Lower lobe of right lung (tissue), 2 donors: ENCODE results near the gene ARID1B. TPM values are rescaled to one million over a fixed set of nuclear protein-coding genes. Genes with fewer than 3 reads are reported as not detected.
A peak's percentile ranks its signal among the peaks of the same experiment; 100 is the strongest.

ENCODE experiments used
- ATAC-seq, 2 donors: fragments of 200-7000 bp; cut with Tn5 transposase; one replicate each; pipeline ENCODE4 v1.9.1; 2020 to 2022; ENCODE audit warnings: mild to moderate bottlenecking in 2 of 2, moderate library complexity in 2 of 2
- DNase-seq: peaks from one replicate; pipeline ENCODE4 v3.0.0-alpha.2; 2020
- H3K27ac ChIP-seq: fragments of 200-600 bp; one replicate; pipeline ENCODE4 v1.8.0; 2022
- H3K27me3 ChIP-seq: fragments of 200-600 bp; one replicate; pipeline ENCODE4 v1.8.0; 2022; ENCODE audit warnings: low read depth
- H3K36me3 ChIP-seq: fragments of 200-600 bp; one replicate; pipeline ENCODE4 v1.8.0; 2022; ENCODE audit warnings: mild to moderate bottlenecking
- H3K4me1 ChIP-seq: fragments of 200-600 bp; one replicate; pipeline ENCODE4 v1.8.0; 2022
- H3K4me3 ChIP-seq: fragments of 200-600 bp; one replicate; pipeline ENCODE4 v1.8.0; 2022; ENCODE audit warnings: mild to moderate bottlenecking
- H3K9me3 ChIP-seq: fragments of 200-600 bp; one replicate; pipeline ENCODE4 v1.8.0; 2022
- CTCF ChIP-seq: fragments of 200-600 bp; IDR thresholded peaks from one replicate; pipeline ENCODE4 v1.8.0; 2022; ENCODE audit warnings: antibody characterized with exemption, mild to moderate bottlenecking
- intact Hi-C: fragments of 100-400 bp; cut with DNase I; formaldehyde crosslinking; loops from one replicate; pipeline ENCODE4 v1.11.0; 2022
- total RNA-seq: library from RNA; stranded (reverse); fragmentation: NEBNext Ultra II Directional; extraction: Animal tissue kit (Norgen Biotek cat#: 25700); gene quantifications from one replicate; pipeline ENCODE4 v1.2.1, GENCODE V29; 2021
- donor health status: DM: no; HTN: yes; CAD: no; lungs with severe emphysema.

The ARID1B gene
- total RNA-seq, 1 donor from 2014 or later: 95.5 TPM

- Histone ChIP-seq H3K27me3 (no peaks in the 10 kb centered on the region), H3K36me3 (peaks cover 3% of the 10 kb centered on the region), H3K4me3 (peak overlapping the region; percentile 71), H3K4me1 (peaks cover 48% of the 10 kb centered on the region), H3K9me3 (no peaks in the 10 kb centered on the region), H3K27ac (peak overlapping the region; percentile 92)
- no peak for DNase-seq
- no peak for ATAC-seq
- intact Hi-C loops: loop anchor here (10.0 kb wide), 1 partner anchor 232 kb away; no protein-coding TSS in a partner anchor
- no peak for TF ChIP-seq CTCF
Measured at GRCh38 chr6:156782691-156783320, 5.6 kb downstream of the ARID1B start.

GRCh38 chr6:156783958-156784357 lies 6.8 kb downstream of the ARID1B start:
- peaks cover 3% of the 10 kb centered on the region for H3K36me3 ChIP-seq
- H3K27me3 ChIP-seq: no peaks in the 10 kb centered on the region
- H3K9me3 ChIP-seq: no peaks in the 10 kb centered on the region
- intact Hi-C loops: loop anchor here (10.0 kb wide), 1 partner anchor 231 kb away; no protein-coding TSS in a partner anchor
- DNase-seq (no peak), ATAC-seq (no peak)
- no peak overlapping the region for H3K4me3 ChIP-seq
- peaks cover 59% of the 10 kb centered on the region for H3K4me1 ChIP-seq
- H3K27ac ChIP-seq: no peak overlapping the region
- no peak for TF ChIP-seq CTCF

DNA sequence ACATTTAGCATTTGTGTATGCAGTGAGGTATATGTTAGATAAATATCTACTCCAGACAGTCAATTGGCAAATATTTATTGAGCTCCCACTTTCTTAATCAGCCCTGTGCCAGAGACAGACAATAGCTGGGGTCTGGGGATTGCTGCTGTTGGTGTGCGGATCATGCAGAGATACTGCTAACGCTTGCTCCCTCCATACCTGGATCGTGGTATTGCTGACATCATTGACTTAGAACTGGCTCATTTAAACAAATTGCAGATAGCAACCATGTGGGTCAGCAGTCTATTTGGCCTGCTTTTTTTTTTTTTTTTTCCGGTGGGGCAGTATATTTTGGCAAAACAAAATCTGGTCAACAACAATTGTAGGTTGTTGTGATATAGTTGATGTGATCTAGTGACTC lies 9.5 kb downstream of the ARID1B start:
- Histone ChIP-seq H3K4me1 (peaks cover 69% of the 10 kb centered on the region), H3K36me3 (peaks cover 3% of the 10 kb centered on the region), H3K27me3 (no peaks in the 10 kb centered on the region), H3K27ac (no peak overlapping the region), H3K9me3 (no peaks in the 10 kb centered on the region), H3K4me3 (no peak overlapping the region)
- ATAC-seq: no peak
- no peak for DNase-seq
- no peak for TF ChIP-seq CTCF
- intact Hi-C loops: loop anchor here (10.0 kb wide), 1 partner anchor 228 kb away; no protein-coding TSS in a partner anchor

- no peak overlapping the region for H3K4me3 ChIP-seq
- DNase-seq: no peak
- peaks cover 3% of the 10 kb centered on the region for H3K36me3 ChIP-seq
- TF ChIP-seq CTCF: no peak
- H3K9me3 ChIP-seq: no peaks in the 10 kb centered on the region
- ATAC-seq: no peak
- no peak overlapping the region for H3K27ac ChIP-seq
- H3K27me3 ChIP-seq: no peaks in the 10 kb centered on the region
- intact Hi-C loops: loop anchor here (10.0 kb wide), 1 partner anchor 227 kb away; no protein-coding TSS in a partner anchor
- peaks cover 67% of the 10 kb centered on the region for H3K4me1 ChIP-seq
Measured at GRCh38 chr6:156787569-156788492, 10.7 kb downstream of the ARID1B start.

DNA sequence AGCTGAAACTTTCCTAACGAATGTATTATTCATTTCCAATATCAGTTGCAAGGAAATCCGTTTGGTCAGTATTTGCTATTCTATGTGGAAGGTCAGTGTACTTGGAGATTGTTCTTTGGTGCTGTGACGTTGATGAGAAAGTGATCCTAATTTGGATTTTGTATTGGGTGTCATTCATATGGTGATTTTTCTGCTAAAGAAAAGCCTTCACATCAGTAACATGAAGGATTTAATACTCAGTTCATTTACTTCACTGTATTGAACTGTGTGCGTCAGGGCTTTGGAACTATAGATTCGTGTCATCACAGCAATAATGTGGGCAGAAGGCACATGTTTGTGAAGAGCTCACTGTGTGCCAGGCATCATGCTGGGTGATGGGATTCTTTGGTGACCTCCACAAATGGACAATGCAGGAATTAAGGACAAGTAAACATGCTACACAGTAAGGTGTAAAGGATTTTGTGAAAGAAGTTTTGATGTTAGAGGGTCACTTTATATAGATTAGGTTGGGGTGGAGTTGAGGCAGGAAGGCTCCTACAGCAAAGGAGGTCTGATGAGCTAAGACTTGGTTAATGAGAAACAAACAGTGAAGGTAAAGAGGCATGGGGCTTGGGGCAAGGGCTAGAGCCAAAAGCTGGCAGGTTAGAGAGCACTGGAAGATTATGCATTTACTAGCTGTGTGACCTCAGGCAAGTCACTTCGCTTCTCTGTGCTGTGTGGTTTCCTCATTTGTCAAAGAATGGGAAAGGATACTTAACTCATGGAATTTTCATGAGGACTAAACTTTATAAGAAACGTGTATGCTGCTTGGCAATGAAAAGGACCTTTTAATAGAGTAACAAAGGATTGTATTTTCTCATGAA lies 12.1 kb downstream of the ARID1B start:
- Histone ChIP-seq H3K4me1 (peaks cover 60% of the 10 kb centered on the region), H3K9me3 (no peaks in the 10 kb centered on the region), H3K27ac (no peak overlapping the region), H3K4me3 (no peak overlapping the region), H3K36me3 (peaks cover 3% of the 10 kb centered on the region), H3K27me3 (no peaks in the 10 kb centered on the region)
- DNase-seq (no peak), ATAC-seq (no peak)
- no peak for TF ChIP-seq CTCF
- intact Hi-C loops: loop anchor here (10.0 kb wide), 1 partner anchor 225 kb away; no protein-coding TSS in a partner anchor
